HG02981 (cell line): ENCODE results near the gene MTMR4.
"Not testable (repeated sequence)": the region's sequence is repeated elsewhere in the genome, so short reads cannot be mapped to it uniquely, and the experiment has no call there.

Experiments
- ATAC-seq: cut with Tn5 transposase; IDR thresholded peaks from one replicate; pipeline ENCODE4 v1.9.1; 2021; ENCODE audit warnings: mild to moderate bottlenecking, moderate library complexity; ENCODE audit not compliant: unreplicated experiment

The MTMR4 gene

DNA sequence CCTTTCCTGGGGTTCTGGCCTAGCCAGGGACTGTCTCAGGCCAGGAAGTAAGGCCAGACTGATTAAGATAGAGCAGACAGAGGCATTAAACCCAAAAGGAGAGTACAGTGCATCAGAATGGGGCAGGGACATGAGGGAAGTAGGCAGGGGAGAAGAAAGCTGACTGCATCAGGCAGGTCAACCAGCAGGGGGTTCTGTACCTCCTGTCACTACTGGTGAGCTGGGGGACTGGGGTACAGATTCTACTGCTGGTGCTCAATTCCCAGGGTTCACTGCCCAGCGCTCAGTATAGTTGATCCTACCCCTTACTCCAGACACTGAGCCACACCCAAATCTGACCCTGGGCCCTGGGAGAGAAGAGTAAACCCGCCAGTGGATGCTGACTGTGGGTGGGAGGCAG, 12.9 kb upstream of the MTMR4 start:
- ATAC-seq = no peak

DNA sequence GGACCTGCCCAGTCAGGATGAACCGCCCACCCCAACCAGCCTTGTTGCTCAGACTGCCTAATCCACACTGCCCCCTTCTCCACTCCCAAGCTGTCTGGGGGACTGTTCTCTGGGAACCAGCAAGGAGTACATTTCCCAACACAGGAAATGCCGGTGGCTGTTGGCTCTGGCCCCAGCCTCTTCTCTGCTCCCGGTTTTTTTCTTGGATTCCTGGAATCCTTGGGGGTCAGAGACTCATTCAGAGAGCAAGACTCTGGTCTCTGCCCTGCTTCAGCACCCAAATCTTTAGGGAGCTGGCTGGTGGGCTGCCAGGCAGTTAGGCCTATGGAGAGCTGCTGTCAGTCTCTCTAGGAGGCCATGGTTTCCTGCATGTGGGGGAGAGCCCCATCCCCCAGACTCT, 10.8 kb upstream of the MTMR4 start:
- ATAC-seq = no peak

DNA sequence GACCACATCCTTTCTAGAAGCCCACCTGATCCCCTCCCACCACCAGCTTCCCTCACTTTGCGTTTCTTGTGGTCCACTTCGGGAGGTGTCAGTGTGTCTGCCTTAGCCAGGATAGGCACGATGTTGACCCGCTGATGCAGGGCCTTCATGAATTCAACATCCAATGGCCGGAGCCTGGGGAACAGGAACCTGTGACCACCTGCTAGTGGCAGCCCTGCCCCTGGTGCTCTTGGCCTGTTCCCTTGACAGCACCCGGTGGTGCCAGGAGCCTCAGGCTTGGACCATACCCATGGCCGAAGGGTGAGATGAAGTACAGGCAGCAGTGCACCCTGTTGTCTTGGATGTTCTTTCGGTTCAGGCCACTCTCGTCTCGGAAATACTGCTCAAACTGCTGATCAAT, 7.2 kb upstream of the MTMR4 start:
- ATAC-seq = no peak

DNA sequence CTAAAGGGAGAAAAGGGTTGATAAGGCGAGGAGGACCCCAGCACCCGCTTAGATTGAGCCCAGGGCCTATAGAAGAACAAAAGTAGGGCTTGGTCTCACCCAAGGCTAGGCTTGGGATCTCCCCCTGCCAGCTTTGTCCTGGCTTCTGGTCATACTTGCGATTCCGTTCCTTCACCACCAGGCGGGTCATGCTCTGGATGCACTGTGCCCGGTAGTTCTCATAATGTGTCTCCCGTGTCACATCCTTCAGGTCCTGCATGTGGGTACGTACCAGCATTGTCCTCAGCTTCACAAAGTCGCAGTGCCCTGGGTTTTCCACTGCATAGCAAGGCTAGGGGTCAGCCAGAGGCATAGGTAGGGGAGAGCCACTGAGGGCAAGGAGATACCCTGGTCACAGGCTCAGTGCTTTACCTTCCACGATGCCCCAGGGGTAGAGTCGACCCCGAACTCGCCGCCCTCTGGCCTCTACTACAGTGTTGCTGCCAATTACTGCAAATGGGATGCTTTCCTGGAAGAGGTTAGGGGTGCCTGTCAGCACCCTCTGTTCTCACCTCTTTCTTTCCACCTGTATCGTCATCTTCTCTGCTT, 6.5 kb upstream of the MTMR4 start:
- no peak for ATAC-seq

DNA sequence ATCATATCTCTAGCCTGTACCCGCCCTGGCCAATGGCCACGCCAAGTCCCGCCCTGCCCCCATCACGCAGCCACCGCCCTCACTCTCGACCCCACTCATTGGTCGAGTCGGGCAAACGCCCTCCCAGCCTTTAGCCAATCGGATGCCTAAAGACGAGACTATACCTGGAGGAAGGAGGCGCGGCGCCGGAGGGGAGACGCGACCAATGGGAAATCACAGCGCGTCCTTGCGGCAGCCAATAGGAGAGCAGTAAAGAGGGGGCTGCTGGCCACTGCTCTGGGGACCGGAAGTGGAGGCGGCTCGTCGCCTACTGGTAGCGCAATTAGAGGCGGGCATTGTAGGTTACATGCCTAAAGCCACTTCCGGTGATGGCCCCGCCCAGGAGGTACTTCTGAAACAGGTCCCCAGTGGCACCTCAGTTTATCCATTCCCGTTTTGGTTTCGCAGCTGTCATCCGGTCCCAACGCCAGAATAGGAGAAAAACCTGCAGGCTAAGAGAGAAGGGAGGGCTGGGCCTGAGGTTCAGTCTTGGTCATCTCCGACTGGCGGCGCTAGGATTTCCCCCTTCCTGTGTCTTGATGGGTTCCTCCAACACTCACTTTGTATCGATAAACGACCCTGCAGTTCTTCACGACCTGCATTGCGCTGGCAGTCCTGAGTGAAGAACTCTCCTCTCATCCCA, 3.6 kb upstream of the MTMR4 start:
- peak; percentile 78 for ATAC-seq

DNA sequence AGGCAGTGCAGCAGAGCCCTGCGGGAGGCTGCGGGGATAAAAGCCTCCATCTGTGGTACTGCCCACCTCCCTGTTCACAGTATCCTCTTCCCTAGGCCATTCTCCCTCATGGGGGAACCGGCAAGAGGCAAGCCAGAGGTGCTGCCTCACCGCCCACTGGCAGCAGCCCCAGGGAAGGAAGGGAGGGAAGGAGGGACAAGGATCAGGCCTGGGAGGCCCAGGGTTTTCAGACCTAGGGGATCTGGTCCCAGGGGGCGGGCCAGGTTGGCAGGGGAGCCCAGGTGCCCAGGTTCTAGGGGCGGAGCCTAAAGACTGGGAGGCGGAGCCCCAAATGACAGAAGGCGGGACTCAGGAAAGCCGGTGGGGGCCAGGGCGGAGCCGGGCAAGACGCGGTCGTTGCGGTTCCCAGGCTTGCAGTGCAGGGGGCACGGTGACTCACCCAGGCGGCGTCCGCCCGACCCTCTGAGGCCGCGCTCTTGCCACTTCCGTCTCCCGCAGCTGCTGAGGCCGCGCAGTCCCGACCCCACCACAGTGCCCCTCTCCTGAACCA, 3.0 kb upstream of the MTMR4 start:
- ATAC-seq = no peak

DNA sequence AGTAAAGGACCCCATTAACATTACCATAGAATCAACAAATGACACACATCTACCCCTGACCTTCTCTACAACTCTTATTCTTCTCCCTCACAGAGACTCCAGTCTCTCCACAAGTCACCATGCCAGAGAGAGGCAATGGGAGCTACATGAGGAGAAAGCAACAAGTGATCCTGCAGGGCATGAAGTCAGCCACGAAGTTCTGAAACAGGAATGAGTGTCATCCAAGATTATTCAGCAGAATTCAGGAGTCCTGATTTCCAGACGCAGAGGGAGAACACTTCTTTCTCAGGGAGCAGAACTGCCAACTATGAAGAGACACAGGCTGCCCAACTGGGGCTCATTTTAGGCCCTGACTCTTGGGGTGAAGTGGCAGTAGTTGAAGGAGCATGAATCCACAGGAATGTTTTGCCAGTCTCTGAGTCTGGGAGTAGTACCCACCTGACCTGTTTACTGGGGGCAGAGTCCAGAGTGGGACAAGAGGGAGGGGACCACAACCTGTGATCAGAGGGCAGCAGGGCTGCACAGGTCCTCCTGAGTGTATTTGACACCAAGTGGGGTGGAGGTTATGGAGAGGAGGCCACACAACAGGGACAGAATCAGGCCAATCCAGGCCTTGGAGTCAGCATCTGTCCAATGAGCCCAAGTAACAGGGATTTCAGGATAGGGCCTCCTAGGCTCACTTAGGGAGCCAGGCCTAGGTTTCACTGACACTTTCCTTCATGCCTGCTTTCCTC, 2.4 kb upstream of the MTMR4 start:
- no peak for ATAC-seq

DNA sequence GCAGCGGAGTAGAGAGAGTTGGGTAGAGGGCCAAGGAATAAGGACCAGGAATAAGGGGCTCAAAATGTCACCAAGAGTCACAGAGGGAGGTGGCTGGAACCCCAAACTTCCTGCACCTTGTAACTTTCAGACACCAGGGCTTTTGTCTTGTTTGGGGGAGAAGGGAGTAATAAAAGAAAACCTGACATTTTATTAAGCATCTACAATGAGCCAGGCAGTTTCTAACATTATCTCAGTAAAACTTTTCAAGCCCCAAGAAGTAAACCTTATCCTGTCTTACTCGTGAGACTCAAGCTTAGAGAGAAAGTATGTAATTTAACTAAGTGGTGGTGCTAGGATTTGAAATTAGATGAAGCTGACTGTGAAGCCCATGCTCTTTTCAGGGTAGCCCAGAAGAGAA, 848 bp upstream of the MTMR4 start:
- no peak for ATAC-seq

DNA sequence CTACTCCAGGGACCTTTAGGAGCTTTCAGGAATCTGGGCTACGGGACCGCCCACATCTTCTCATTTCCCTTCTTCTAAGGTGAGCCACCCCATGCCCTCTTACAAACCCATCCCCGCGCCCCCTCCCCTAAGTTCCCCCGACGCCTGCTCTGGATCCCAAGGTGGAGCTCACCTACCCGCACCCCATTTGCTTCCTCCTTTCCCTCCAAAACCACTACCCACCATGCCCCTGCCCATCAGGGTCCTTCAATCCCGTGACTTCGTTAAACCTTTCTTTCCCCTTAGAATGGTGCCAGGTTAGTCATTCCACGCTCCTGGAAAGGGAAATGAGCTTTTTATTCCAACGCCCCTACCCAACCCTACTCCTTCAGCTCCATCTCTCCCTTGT, 326 bp upstream of the MTMR4 start:
- ATAC-seq = no peak

DNA sequence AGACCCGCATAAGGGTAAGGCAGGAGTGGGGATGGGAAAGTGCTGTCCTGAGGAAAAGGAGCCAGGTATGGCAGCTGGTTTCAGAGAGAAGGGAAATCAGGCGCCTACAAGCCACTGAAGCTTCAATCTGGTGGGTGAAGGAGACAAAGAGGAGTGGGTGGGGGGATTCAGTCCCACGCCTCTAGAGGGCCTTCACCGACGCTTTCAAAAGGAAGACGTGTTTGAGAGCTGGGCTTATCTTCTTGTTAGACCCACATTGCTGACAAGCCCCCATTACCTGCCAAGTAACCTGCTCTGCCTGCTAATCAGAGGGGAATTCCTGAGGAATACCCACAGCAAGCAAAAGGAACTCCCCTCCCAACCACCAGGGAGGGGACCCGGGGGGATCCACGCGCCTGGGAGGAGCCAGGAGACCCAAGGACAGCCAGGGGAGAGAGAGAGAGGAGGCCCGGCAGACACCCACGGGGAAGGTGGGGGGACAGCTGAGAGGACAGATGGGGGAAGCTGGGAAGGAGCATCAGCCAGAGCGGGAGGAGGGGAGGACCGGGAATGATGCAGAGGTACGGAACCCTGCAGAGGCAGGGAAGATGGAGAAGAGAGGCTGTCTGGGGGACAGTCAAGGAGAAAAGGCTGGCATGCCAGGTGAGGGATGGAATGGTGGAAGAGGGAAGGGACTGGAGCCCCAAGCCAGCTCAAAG, 1.0 kb downstream of the MTMR4 start:
- no peak for ATAC-seq

DNA sequence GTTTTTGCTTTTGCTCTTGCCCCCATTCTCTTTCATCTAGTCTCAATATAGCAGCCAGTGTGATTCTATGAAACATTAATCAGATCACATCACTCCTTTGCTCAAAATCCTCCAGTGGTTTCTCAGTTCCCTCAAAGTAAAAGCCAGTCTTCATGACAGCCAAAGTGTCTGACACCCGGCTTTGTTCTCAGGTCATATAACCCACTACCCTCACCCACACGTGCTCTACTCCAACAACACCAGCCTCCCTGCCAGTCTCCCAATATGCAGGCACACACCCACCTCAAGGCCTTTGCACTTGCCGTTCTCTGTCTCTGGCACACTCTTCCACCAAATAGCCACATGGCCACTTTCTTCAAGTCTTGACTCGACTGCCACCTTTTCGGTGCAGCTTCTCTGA, 4.4 kb downstream of the MTMR4 start:
- no peak for ATAC-seq

DNA sequence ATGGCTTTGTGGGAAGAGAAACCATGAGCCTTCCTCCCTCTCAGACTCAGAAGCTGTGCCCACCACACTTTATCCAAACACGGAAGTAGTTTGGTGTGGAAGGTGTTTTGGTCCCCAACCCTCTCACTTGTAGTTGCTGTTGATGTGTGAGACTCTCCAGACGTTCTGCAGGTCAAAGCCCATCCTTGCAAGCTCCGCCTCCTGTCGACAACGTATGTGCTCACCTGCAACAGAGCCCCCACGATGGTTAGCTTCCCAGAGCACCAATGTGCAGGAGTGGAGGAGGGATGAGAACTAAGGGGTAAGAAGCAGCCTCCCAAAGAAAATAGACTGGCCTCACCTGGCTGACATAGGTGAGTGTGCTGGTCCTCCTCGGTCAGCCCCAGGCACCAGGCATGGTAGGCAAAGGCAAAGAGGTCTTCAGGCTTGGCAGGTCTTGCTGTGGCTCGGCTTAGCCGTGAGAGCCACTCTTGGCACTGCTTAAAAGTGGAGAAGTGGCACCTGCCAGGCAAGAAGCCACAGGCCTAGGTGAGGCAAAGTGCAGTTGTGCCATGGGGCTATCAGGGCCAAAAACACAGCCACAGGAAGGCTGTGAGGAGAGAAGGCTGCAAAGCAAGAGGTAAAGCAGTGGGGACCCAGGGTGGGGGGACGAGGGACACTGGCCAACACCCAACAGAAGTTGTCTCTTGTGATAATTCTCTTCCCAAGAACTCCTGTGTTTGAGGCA, 5.9 kb downstream of the MTMR4 start:
- no peak for ATAC-seq

DNA sequence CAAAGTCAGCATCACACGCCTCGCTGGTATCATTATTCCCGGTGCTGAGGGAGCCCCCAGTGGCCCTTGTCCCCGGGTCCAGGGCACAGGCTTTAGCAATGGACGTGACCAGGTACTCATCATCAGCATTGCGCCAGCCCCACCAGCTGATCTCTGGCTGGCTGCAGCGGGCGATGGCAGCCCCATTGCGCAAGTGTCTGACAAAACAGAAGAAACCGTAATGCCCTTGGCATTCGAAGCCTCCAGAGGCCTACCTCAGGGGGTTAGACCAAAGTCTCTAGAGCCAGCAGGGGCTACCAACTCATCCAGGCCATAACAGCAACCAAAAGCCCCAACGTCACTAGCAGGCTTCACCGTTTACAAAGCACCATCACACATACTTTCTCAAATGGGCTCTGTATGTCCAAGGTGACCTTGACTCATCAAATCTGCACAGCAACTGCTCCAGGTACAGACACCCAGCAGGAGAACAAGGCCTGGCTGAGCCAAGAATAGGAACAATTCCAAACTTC, 7.3 kb downstream of the MTMR4 start:
- no peak for ATAC-seq

DNA sequence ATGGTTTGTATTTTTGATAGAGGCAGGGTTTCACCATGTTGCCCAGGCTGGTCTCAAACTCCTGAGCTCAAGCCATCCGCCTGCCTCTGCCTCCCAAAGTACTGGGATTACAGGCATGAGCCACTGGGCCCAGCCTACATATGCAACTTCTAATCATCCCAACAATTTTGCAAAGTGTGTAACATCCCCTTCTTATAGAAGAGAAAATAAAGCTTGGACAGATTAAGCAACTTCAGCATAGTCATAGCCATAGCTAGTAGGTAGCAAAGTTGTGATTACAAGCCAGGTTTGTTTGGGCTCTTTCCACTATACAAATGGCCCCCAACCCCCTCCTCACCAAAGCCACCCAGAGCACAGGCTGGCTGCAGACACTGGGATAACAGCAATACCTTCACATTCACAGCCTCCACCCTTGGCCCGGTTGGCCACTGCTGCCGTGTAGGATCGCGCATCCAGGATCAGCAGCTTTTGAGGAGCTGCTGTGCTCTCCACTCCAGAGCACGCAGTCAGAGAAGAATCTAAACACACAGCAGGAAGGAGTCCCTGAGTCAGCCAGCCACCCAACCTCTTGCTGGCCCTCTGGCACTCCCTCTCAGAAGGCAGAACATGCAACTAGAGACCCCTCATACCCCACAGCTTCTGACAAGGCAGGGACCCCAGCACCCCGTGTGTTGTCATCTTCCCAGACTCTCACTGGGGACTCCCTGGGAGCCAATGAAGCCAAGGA, 7.9 kb downstream of the MTMR4 start:
- no peak for ATAC-seq

DNA sequence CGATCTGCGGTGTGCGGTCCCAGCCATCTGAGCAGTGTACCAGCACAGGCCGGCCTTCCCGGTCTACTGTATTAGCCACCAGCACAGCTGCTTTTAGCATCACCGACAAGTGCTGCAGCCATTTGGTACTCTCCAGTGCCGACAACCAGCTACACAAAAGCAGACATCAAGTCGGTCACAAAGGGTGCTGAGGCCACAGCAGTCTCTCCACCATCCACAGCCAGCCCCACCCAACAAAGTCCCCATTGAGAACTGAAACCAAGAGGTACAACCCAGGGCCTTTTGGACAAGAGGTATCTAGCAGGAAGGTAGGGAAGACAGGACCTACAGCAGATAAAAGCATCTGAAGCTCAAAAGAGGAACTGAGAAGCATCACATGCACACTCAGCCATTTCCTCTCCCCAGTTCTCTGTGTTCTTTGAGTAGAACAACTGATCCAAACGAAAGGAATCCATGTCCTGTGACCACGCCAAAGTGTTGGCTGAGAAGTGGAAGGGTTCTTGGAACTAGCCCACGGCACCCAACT, 9.5 kb downstream of the MTMR4 start:
- ATAC-seq = peak; percentile 86

DNA sequence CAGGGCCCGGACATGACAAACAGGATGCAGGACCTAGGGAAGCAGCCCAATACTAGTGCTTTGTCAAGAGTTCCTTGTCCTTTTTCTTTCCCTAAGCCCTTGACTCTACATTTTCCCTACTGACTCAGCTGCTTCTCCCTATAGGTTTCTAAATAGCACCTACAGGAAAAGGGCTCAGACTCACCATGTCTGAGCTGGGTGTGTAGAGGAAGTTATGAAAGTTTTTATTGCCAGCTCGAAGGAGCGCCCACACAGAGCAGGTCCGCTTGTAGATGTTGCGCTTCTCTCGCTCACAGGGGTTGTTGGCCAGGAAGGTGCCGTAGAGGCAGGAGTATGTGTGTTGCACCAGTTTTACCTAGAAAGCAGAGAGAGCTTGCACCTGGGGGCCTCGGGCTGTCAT, 10.6 kb downstream of the MTMR4 start:
- no peak for ATAC-seq

DNA sequence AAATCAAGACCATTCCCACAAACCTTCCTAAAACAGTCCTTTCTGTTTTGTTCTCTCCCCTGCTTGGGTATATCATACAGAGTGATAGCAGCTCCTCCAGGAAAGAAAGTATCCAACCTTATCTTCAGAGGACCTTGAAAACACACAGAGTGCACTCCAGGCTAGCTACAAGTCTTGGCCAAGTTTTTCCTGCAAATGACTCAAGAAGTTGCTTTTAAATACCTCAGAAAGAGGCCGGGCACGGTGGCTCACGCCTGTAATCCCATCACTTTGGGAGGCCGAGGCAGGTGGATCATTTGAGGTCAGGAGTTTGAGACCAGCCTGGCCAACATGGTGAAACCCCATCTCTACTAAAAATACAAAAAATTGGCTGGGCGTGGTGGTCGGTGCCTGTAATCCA, 11.3 kb downstream of the MTMR4 start:
- not testable (repeated sequence) for ATAC-seq

DNA sequence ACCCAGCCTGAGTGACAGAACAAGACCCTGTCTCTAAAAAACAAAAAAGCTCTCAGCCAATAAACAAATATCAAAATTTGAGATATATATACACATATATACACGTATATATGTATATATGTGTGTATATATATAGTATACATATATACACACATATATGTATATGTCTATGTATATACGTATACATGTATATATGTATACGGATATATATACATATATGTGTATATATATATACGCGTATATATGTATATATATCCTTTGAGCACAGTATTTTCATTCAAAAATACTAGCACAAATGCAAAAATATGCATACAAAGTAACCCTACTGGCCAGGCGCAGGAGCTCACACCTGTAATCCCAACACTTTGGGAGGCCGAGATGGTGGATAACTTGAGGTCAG, 13.0 kb downstream of the MTMR4 start:
- no peak for ATAC-seq

DNA sequence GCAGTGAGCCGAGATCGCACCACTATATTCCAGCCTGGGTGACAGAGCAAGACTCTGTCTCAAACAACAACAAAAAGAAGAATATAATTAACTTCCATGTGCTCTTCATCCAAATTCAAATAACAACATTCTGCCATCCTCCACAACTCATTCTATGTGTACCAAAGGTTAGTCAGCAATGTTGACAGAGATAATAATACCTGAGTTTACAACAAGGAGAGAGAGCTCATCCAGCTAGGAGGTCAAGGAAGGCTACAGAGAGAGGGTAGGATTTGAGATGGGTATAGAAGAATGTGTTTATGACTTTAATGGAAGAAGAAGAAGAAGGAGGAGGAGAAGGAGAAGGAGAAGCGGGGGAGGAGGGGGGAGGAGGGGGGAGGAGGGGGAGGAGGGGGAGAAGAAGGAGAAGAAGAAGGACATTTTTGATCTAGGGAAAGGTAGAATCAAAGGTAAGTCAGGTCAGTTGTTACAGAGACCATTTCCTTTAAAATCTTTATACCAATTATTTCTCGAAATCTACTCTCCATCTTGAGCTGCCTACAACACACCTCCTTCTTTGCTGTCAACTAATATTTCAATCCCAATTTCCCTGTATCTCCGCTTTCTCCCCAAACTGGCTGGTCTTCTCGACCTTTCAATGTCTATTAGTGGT, 16.1 kb downstream of the MTMR4 start:
- no peak for ATAC-seq
